Activated T-helper 1 cell treated with anti-CD3 and anti-CD28 coated beads, Interleukin-12 subunit alpha, Interleukin-12 subunit beta, Interleukin-2, Interleukin-4 antibody, amounts not matched to agents 30 ng/mL and 10 ng/mL and 1 ng/mL, durations not matched to agents 14 hours and 24 hours and 36 hours (primary cell): ENCODE data around the gene NFYA. TPM values are rescaled to one million over a fixed set of nuclear protein-coding genes. Genes with fewer than 3 reads are reported as not detected.
A peak's percentile ranks its signal among the peaks of the same experiment; 100 is the strongest.

Experiments used
- DNase-seq: peaks from one replicate; pipeline ENCODE4 v3.0.0; 2021; ENCODE audit warnings: low spot score
- H3K27ac Mint-ChIP-seq: one replicate; pipeline ENCODE4 v1.8.0; 2021; ENCODE audit warnings: mild to moderate bottlenecking, mixed read lengths
- H3K27me3 Mint-ChIP-seq: one replicate; pipeline ENCODE4 v1.8.0; 2022; ENCODE audit warnings: mild to moderate bottlenecking, moderate library complexity, mixed read lengths; ENCODE audit not compliant: insufficient read depth
- H3K36me3 Mint-ChIP-seq: one replicate; pipeline ENCODE4 v1.8.0; 2021; ENCODE audit warnings: low read depth, mixed read lengths
- H3K4me1 Mint-ChIP-seq: one replicate; pipeline ENCODE4 v1.8.0; 2021; ENCODE audit warnings: low read depth, mixed read lengths
- H3K4me3 Mint-ChIP-seq: one replicate; pipeline ENCODE4 v1.8.0; 2021; ENCODE audit warnings: mild to moderate bottlenecking, moderate library complexity, mixed read lengths
- H3K9me3 Mint-ChIP-seq: one replicate; pipeline ENCODE4 v1.8.0; 2021; ENCODE audit warnings: mixed read lengths
- intact Hi-C: fragments of 100-400 bp; cut with micrococcal nuclease; formaldehyde crosslinking; loops from one replicate; pipeline ENCODE4 v1.15.1; 2024
- total RNA-seq: library from RNA; stranded (reverse); gene quantifications from 2 replicates; pipeline ENCODE4 v1.2.3, GENCODE V29; 2022

NFYA gene
- 29.6 and 30.1 TPM in 2 replicates for total RNA-seq

DNA sequence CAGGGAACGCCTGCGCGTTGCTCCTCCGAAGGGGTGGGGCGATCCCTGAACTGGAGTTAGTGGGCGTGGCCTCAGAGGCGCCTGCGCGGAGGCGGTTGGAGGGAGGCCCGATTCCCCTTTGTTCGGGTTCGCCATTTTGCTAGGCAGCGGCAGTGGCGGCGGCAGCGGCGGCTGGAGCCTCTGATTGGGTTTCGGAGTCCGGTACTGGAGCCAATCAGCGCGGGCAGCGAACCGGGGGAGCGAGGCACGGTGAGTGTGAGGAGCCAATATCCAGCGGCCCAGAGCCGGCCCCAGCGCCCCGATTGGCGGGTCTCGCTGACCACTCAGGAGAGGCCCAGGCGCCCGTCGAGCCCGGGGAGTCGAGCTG lies at the start of gene NFYA:
NFYA (plus strand) TSS at position 139 of the 367 bp plus-strand sequence. CDS start 6,116 bp downstream, outside the sequence.
- peak within 1 kb of the TSS; percentile 99 for H3K27ac Mint-ChIP-seq
- peaks cover 5% of the 10 kb centered on the region for H3K27me3 Mint-ChIP-seq
- DNase-seq, result no peak
- H3K4me1 Mint-ChIP-seq, result peaks cover 68% of the 10 kb centered on the region
- H3K36me3 Mint-ChIP-seq, result peaks cover 23% of the 10 kb centered on the region
- intact Hi-C loops, result loop anchor here (1.0 to 10.0 kb wide), 11 partner anchors 46 to 1958 kb away; partner anchors contain the start of genes CCND3, KCNK5, SAYSD1 and TFEB
- H3K4me3 Mint-ChIP-seq, result peak within 1 kb of the TSS; percentile 95
- no peaks in the 10 kb centered on the region for H3K9me3 Mint-ChIP-seq

DNA sequence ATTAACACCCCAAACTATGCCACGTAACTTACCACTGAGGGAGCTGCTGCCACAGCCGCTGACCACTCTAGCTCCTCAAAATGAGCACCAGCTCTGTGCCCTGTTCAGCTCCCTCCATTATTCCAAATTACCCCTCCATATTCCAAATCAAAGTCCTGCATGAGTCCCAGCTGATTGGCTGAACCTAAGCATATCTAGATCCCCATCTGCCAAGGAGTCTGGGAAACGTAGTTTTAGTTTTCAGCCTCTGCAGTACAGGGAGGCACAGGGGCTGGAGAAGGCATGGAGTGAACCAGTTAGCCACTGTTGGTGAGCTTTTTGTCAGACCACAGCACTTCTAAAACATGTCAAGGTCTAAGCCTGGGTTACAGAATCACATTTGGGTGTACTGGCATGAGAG lies 49.7 kb upstream of the NFYA start:
- Mint-ChIP-seq H3K27ac (no peak overlapping the region), H3K27me3 (peaks cover 2% of the 10 kb centered on the region), H3K4me3 (no peak overlapping the region), H3K9me3 (no peaks in the 10 kb centered on the region), H3K4me1 (peaks cover 11% of the 10 kb centered on the region), H3K36me3 (no peaks in the 10 kb centered on the region)
- intact Hi-C loops, result no loop called here
- DNase-seq, result no peak

DNA sequence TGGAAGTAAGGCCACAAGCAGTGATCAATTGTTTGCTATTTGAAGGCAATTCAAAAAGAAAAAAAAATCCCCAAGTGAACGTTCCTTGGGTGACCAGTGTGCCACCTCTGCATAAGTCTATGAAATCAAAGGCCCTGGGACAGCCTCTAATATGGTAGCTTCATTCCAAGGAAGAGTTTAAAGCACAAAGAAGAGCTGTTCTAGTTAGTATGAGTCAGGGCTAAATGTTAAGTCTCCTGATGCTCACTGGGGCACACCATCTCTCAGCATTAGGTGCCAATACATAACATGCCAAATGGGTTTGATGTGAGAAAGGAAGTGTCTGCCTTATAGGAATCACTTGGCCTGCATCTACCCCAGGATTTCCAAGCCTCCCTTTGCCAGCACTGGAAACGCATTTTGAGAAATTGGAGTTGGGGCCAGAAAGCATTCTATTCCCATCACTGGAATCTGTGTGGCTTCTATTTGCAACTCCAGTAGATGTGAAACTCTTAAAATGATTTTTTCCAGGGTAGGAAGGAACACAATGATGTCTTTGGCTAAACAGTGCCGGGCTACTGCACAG lies 46.7 kb upstream of the NFYA start:
- Mint-ChIP-seq H3K4me1 (peaks cover 22% of the 10 kb centered on the region), H3K27me3 (no peaks in the 10 kb centered on the region), H3K4me3 (peak overlapping the region; percentile 57), H3K9me3 (no peaks in the 10 kb centered on the region), H3K27ac (no peak overlapping the region), H3K36me3 (no peaks in the 10 kb centered on the region)
- DNase-seq, result no peak
- intact Hi-C loops, result loop anchor here (5.0 kb wide), 3 partner anchors 64 to 699 kb away; partner anchors contain the start of gene LRFN2

DNA sequence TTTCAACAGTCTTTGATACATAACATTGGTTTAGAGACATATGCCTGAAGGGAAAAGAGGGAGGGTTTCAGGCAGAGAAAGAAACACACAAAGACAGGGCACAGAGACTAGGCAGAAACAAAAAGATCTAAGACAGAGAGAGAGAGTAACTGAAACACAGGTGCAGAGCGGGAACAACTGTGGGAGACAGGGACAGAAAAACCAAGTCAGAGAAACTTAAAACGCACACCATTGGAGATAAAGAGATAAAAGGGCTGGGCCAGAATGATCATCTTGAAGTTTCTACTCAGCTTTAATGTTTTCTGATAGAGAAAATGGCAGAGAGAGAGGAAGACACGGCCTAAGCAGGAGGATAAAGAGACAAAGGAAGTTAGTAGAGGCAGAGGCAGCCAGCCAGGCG lies 45.5 kb upstream of the NFYA start:
- H3K9me3 Mint-ChIP-seq, result no peaks in the 10 kb centered on the region
- no peak for DNase-seq
- H3K27ac Mint-ChIP-seq, result peak overlapping the region; percentile 85
- H3K27me3 Mint-ChIP-seq, result no peaks in the 10 kb centered on the region
- H3K4me3 Mint-ChIP-seq, result peak overlapping the region; percentile 89
- no peaks in the 10 kb centered on the region for H3K36me3 Mint-ChIP-seq
- intact Hi-C loops, result loop anchor here (1.0 to 5.0 kb wide), 5 partner anchors 12 to 700 kb away; partner anchors contain the start of genes LRFN2, NFYA, OARD1 and UNC5CL
- H3K4me1 Mint-ChIP-seq, result peaks cover 22% of the 10 kb centered on the region

DNA sequence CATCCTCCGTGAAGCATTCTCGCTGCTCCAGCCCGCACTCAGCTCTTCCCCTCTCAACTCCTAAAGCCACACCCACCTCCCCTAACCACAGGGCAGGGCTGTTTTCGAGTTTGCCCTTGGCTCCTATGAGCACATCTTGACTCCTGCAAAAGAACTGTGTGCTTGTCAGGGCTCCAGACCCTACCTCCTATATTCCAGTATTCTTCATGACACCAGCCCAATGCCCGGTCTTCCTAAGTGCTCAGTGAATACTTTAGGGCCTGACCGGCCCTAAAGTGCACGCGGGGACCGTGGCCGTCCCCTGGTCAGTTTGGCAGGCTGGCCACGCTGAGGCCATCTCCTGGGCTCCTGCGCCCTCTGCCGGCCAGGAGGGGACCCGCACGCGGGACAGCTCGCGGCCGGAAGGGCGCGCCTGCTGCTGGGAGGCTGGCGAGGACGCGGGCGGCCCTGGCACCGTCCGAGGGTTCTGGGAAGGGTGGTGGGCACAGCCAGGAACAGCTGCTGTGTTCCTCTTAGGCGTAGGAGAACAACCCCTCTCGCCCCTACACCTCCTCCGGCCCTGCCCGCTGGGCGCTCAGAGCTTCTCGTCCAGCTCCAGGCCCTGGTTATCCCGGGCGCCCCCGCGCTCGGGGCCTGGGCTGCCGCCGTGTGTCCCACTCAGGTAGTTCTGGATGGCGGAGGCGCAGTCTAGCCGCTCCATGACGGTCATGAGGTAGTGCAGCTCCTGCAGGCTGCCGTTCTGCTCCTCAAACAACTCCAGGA lies 44.8 kb upstream of the NFYA start:
- intact Hi-C loops, result loop anchor here (1.0 to 5.0 kb wide), 7 partner anchors 11 to 701 kb away; partner anchors contain the start of genes LRFN2, NFYA, OARD1 and UNC5CL
- Mint-ChIP-seq H3K36me3 (no peaks in the 10 kb centered on the region), H3K27me3 (no peaks in the 10 kb centered on the region), H3K4me3 (peak overlapping the region; percentile 89), H3K4me1 (peaks cover 22% of the 10 kb centered on the region), H3K9me3 (no peaks in the 10 kb centered on the region), H3K27ac (peak overlapping the region; percentile 85)
- peak; percentile 77 for DNase-seq

DNA sequence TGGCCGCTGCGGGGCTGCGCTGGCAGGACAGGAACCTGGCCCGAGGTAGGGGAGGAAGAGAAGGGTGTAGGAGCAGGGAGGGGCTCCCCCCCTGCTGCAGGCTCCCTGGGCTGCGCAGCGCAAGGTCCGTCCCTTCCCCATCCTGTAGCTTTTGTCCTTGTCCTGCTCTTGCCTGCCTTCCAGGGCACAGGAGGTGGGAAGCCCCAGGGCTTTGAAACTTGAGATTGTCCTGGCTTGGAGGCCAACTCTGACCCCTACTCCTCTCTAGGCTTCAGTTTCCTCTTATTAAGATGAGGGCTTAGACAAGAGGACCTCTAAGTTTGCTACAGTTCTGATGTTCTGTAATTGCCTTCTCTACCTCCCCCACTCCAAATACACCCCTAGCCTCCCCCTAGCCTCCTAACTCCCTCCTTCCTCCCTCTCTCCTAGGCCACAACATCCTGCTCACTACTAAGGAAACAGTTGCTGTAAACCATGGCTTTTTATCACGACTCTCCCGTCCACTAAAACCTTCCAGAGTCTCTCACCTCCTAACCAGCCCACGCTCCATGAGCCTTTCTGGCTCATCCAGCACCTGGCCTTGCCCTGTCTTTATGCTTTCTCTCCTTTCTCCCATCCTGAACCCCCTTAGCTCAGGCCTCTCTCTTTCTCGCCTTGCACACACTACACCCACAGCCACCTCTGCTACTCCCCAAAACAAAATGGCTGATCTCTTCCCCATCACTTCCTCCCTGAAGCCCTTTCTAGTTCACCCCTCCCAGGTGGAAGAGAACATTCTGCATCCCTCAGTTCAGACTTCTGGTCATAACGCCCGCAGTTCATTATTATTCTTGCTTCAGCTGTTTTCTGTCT lies 44.0 kb upstream of the NFYA start:
- Mint-ChIP-seq H3K27ac (peak overlapping the region; percentile 85), H3K27me3 (no peaks in the 10 kb centered on the region), H3K4me3 (peak overlapping the region; percentile 89), H3K9me3 (no peaks in the 10 kb centered on the region), H3K36me3 (no peaks in the 10 kb centered on the region), H3K4me1 (peaks cover 22% of the 10 kb centered on the region)
- no peak for DNase-seq
- intact Hi-C loops, result loop anchor here (1.0 to 5.0 kb wide), 5 partner anchors 22 to 701 kb away; partner anchors contain the start of gene LRFN2

DNA sequence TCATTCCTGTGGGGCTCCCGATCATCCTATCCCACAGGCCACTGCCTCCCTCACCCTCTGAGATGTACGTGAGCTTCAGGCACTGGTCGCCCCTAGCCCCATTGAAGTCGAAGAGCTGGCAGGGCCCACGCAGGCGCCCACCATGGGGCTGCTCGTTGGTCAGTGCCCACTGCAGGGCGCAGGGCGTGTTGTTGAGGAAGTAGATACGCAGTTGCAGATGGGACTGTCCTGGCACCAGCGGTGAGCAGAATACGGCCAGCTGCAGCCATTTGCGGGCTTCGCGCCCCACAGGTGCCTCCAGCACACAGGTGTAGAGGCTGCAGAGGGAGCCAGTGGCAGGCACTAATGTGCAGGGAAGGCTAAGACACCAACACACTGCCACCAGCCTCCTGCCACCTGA lies 39.9 kb upstream of the NFYA start:
- peaks cover 12% of the 10 kb centered on the region for H3K4me1 Mint-ChIP-seq

DNA sequence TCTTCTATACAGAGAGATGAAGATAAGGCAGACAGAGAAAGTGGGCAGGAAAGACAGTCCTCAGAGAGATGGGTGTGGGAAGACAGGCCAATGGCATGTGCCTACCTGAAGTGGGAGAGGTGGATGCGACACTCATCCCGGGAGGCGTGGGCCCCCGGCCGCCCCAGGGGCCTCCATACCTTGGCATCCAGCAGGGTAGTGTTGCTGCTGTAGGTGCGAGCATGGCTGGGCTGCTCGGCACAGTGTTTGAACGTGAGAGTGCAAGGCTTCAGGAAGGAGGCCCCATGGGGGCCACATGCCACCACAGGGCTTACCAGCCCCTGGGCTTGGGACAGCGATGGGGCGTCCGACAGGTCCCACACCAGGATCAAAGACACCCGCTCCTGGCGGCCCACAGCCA lies 39.0 kb upstream of the NFYA start:
- peaks cover 7% of the 10 kb centered on the region for H3K4me1 Mint-ChIP-seq
- no peaks in the 10 kb centered on the region for H3K9me3 Mint-ChIP-seq
- H3K4me3 Mint-ChIP-seq, result no peak overlapping the region
- intact Hi-C loops, result no loop called here
- no peak overlapping the region for H3K27ac Mint-ChIP-seq
- peaks cover 5% of the 10 kb centered on the region for H3K27me3 Mint-ChIP-seq
- no peak for DNase-seq
- H3K36me3 Mint-ChIP-seq, result no peaks in the 10 kb centered on the region

More for the DNA sequence above, 39.9 kb upstream of the NFYA start:
- H3K27ac Mint-ChIP-seq, result no peak overlapping the region
- H3K4me3 Mint-ChIP-seq, result no peak overlapping the region
- intact Hi-C loops, result no loop called here
- peaks cover 5% of the 10 kb centered on the region for H3K27me3 Mint-ChIP-seq
- no peaks in the 10 kb centered on the region for H3K36me3 Mint-ChIP-seq
- H3K9me3 Mint-ChIP-seq, result no peaks in the 10 kb centered on the region
- no peak for DNase-seq

DNA sequence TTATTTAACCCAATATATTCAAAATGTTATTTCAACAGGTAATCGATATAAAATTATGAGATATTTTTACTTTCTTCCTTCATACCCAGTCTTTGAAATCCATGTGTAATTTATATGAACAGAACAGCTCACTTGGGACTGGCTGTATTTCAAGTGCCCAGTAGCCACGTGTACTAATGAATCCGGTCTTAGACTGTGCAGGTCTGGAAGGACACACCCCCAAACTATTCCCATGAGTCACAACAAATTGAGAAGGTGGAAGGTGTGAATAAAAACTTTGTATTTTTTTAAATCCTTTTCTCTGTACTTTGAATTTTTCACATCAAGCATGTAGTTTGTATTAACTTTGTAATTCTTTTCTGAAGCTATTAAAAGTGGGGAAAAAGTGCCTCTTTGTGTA lies 36.6 kb upstream of the NFYA start:
- Mint-ChIP-seq H3K4me3 (no peak overlapping the region), H3K36me3 (no peaks in the 10 kb centered on the region), H3K27me3 (peaks cover 5% of the 10 kb centered on the region), H3K9me3 (no peaks in the 10 kb centered on the region), H3K4me1 (peaks cover 19% of the 10 kb centered on the region), H3K27ac (no peak overlapping the region)
- no peak for DNase-seq
- intact Hi-C loops, result no loop called here

DNA sequence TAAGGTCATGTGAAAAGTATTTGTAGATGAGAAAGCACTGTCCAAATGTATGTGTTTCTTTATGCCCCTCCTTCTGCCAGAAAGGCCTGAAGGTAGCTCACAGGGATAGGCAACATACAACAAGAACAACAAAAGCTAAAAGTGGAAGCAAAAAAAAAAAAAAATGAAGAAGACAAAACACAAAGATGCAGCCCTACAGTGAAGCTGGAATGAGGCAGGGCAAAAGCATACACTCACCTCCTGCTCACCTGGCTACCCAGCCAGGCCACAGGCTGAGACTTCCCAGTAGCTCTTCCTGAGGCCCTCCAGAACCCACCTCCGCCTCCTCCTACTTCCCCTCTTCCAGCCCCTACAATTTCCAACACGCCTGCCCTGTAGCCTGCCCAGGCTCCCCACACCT lies 36.2 kb upstream of the NFYA start:
- no peak overlapping the region for H3K4me3 Mint-ChIP-seq
- H3K27ac Mint-ChIP-seq, result no peak overlapping the region
- H3K4me1 Mint-ChIP-seq, result peaks cover 19% of the 10 kb centered on the region
- intact Hi-C loops, result no loop called here
- H3K36me3 Mint-ChIP-seq, result no peaks in the 10 kb centered on the region
- DNase-seq, result no peak
- H3K9me3 Mint-ChIP-seq, result no peaks in the 10 kb centered on the region
- H3K27me3 Mint-ChIP-seq, result peaks cover 5% of the 10 kb centered on the region

DNA sequence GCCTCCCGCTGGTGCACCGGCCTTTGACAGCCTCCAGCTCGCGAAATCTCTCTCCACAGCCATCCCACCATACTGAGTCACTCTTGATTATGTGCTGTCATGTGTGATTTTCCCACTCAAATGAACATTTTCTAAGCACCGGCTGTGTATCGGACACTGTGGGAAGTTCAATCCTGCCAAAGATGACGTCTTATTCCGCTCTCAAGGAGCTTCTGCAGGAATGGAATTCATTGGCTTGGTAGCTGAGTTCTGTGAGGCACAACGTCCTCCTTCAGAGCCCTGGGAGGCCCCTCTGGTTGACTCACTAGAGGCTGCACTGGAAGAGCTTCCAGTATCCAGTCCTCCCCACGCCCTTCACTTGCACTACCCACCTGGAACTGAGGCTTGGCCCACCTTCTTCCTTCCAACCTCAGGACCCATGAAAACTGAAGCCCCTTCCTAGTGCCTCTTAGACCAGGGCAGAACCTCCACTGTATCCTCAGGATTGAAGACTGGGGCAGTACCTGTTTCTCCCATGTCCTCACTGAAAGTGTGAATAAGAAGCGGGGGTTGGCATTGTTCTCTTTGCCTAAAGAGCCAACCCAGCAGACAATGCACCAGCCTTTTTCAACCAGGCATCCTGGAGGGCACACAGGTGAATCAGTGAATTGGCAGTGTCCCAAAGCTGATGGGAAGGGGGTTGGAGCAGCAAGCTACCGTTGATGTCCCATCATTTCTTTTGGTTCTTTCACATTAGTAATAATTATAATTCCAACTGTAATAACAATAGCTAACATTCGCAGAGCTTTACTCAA lies 35.5 kb upstream of the NFYA start:
- intact Hi-C loops, result no loop called here
- Mint-ChIP-seq H3K9me3 (no peaks in the 10 kb centered on the region), H3K4me1 (peaks cover 19% of the 10 kb centered on the region), H3K4me3 (no peak overlapping the region), H3K27me3 (peaks cover 5% of the 10 kb centered on the region), H3K36me3 (no peaks in the 10 kb centered on the region), H3K27ac (no peak overlapping the region)
- DNase-seq, result no peak

DNA sequence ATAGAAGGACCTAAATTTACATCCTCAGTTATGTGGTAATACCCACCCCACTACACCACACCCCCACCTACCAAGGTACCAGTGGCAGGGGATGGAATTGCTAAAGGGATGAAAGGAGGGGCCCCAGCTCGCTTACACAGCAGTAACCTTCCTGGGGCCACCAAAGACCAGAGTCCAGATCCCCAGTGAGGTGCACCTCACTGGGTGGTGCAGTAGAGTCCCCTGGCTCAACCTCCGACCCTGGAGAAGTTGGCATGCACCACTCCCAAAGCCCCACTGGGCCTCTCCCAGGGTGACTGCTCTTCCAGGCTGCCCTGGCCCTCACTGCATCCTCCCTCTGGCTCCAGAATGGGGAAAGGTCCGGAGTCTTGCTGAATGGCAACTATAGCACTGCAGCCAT lies 34.6 kb upstream of the NFYA start:
- intact Hi-C loops, result no loop called here

More for the DNA sequence above, 34.6 kb upstream of the NFYA start:
- H3K9me3 Mint-ChIP-seq, result no peaks in the 10 kb centered on the region
- DNase-seq, result no peak
- H3K4me1 Mint-ChIP-seq, result peaks cover 19% of the 10 kb centered on the region
- peaks cover 5% of the 10 kb centered on the region for H3K27me3 Mint-ChIP-seq
- no peak overlapping the region for H3K27ac Mint-ChIP-seq
- no peaks in the 10 kb centered on the region for H3K36me3 Mint-ChIP-seq
- H3K4me3 Mint-ChIP-seq, result no peak overlapping the region
